Fibroblast of the aortic adventitia (primary cell): ENCODE data around the gene MPC2. TPM values are rescaled to one million over a fixed set of nuclear protein-coding genes. Genes with fewer than 3 reads are reported as not detected.
"Not testable (repeated sequence)": the region's sequence is repeated elsewhere in the genome, so short reads cannot be mapped to it uniquely, and the experiment has no call there.

ENCODE experiments used
- DNase-seq: peaks from one replicate; pipeline ENCODE4 v3.0.0-alpha.2; 2010; ENCODE audit warnings: low read depth
- H3K4me3 ChIP-seq: 2 replicates; pipeline ENCODE4 v1.5.1; 2011; ENCODE audit warnings: low read depth, mild to moderate bottlenecking, control low read depth, low read length, moderate library complexity
- total RNA-seq: library from RNA; depleted of rRNA; stranded (reverse); fragments of >200 nt; gene quantifications from 2 replicates; pipeline ENCODE4 v1.2.3, GENCODE V29; 2012; ENCODE audit warnings: low replicate concordance
- TF ChIP-seq, protein P1 (sequence below): IDR thresholded peaks from 2 replicates; pipeline ENCODE4 v1.5.1; 2011; ENCODE audit warnings: mild to moderate bottlenecking, low read length, control low read depth, inconsistent platforms; ENCODE audit not compliant: insufficient read depth

MPC2 gene
- total RNA-seq, 1 donor: 49.3 TPM

GRCh38 chr1:167936068-167936929 is 573 bp downstream of the MPC2 start, which contains the start of gene DCAF6:
Gene DCAF6, plus strand, starts transcription at chr1:167936683. Its CDS starts 229 bp downstream, at chr1:167936912.
- TF ChIP-seq, protein P1, sequence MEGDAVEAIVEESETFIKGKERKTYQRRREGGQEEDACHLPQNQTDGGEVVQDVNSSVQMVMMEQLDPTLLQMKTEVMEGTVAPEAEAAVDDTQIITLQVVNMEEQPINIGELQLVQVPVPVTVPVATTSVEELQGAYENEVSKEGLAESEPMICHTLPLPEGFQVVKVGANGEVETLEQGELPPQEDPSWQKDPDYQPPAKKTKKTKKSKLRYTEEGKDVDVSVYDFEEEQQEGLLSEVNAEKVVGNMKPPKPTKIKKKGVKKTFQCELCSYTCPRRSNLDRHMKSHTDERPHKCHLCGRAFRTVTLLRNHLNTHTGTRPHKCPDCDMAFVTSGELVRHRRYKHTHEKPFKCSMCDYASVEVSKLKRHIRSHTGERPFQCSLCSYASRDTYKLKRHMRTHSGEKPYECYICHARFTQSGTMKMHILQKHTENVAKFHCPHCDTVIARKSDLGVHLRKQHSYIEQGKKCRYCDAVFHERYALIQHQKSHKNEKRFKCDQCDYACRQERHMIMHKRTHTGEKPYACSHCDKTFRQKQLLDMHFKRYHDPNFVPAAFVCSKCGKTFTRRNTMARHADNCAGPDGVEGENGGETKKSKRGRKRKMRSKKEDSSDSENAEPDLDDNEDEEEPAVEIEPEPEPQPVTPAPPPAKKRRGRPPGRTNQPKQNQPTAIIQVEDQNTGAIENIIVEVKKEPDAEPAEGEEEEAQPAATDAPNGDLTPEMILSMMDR: no peak

GRCh38 chr1:167935216-167936067 is 1.4 kb downstream of the MPC2 start:
- peak; percentile 51 for DNase-seq
- peak overlapping the region; percentile 88 for H3K4me3 ChIP-seq
- TF ChIP-seq, protein P1: peak; percentile 22

More at GRCh38 chr1:167936068-167936929, 573 bp downstream of the MPC2 start, which contains the start of gene DCAF6:
- H3K4me3 ChIP-seq: peak within 1 kb of the TSS; percentile 88
- peak; percentile 99 for DNase-seq

DNA sequence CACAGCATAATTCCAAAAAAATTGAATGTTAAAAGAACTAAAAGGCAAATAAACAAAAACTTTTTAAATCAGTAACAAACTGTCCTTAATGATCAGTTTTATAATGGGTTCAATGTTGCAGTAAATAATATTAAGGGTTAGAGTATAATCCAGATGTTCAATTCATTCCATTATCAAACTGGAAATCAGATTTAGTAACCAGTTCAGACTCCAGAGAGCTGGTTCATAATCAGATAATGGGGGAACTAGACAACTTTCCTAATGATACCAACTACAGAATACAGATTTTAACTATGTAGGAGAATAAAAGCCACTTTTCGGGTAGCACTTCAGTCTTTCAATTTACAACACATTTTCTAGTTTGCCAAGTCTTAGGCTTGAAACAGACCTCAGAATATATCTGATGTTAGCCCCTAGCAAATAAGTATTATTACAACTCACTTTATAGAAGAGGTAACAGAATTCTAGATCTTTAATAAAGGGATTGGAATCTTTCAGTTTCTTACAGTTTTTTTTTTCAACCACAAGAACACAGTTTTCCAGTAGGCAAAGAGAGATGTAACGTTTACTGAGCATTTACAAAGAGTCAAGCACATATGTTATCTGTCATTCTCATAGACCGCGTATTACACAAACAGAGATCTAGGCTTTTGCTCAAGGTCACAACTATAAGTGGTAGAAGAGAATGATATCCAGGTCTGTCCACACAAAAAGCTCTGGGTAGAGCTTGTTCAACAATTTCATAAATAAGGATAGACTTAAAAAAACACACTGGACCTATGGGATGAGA is 2.3 kb downstream of the MPC2 start:
- TF ChIP-seq, protein P1: no peak
- H3K4me3 ChIP-seq: peak overlapping the region; percentile 88
- DNase-seq: peak; percentile 31

- TF ChIP-seq, protein P1: no peak
- no peak for DNase-seq
- H3K4me3 ChIP-seq: peak overlapping the region; percentile 88
Measured at GRCh38 chr1:167933788-167934187, 3.1 kb downstream of the MPC2 start.

DNA sequence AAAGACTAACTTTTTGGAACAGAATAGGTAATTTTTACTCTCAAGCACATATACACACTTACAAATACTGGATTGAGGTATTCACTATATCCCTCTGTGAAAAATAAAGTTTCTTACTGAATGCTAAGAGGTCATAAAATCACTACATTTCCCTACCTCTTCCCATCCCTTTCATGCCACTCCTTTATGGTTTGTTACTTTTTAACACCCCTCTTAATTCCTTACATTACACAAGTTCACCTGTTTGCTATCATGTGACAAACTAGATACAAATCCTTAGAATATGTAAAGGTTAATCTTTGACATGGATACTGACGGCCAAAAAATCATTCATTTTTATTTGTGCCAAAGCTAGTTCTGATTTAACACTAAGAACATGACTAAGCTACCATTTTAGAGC is 7.1 kb downstream of the MPC2 start:
- no peak overlapping the region for H3K4me3 ChIP-seq
- TF ChIP-seq, protein P1: no peak
- no peak for DNase-seq

DNA sequence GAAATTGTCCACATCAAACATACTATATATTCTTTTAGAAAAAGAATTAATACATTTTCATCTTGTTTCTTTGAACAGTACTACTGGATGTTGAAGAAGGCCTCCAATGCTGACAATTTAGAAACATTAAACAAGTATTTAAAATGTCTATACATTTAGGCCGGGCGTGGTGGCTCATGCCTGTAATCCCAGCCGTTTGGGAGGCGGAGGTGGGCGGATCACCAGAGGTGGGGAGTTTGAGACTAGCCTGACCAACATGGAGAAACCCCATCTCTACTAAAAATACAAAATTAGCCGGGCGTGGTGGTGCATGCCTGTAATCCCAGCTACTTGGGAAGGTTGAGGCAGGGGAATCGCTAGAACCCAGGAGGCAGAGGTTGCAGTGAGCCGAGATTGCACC is 8.0 kb downstream of the MPC2 start:
- DNase-seq, H3K4me3 ChIP-seq: not testable (repeated sequence)
